LNCAP (cell line): ENCODE measurements around the gene MAGEH1.

Experiments used
- TF ChIP-seq, protein P1 (sequence below): fragments of 450-650 bp; IDR thresholded peaks from 2 replicates; pipeline ENCODE4 v1.5.1; 2017; ENCODE audit warnings: mild to moderate bottlenecking

The MAGEH1 gene, protein sequence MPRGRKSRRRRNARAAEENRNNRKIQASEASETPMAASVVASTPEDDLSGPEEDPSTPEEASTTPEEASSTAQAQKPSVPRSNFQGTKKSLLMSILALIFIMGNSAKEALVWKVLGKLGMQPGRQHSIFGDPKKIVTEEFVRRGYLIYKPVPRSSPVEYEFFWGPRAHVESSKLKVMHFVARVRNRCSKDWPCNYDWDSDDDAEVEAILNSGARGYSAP

DNA sequence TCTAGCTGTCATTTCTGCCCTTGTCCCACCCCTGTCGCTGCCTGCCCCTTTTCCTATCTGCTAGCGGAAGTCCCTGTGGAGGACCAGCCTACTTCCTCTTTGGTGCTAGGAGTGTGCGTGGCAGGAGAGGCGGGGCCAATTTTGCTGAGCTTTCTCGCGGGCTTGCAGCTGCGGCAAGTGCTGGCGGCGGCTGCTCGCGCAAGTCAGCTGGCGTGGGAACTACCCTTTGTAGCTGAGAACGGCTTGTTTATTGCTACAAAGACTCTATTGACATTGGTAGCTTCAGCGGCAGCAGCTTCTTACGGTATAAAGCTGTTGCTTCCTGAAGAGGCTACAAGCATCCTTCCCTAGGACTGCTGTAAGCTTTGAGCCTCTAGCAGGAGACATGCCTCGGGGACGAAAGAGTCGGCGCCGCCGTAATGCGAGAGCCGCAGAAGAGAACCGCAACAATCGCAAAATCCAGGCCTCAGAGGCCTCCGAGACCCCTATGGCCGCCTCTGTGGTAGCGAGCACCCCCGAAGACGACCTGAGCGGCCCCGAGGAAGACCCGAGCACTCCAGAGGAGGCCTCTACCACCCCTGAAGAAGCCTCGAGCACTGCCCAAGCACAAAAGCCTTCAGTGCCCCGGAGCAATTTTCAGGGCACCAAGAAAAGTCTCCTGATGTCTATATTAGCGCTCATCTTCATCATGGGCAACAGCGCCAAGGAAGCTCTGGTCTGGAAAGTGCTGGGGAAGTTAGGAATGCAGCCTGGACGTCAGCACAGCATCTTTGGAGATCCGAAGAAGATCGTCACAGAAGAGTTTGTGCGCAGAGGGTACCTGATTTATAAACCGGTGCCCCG lies at the start of gene MAGEH1:
Gene MAGEH1 (plus strand): TSS at position 138 of the 843 bp plus-strand sequence. CDS start 248 bp downstream, at position 386.
- TF ChIP-seq, protein P1, sequence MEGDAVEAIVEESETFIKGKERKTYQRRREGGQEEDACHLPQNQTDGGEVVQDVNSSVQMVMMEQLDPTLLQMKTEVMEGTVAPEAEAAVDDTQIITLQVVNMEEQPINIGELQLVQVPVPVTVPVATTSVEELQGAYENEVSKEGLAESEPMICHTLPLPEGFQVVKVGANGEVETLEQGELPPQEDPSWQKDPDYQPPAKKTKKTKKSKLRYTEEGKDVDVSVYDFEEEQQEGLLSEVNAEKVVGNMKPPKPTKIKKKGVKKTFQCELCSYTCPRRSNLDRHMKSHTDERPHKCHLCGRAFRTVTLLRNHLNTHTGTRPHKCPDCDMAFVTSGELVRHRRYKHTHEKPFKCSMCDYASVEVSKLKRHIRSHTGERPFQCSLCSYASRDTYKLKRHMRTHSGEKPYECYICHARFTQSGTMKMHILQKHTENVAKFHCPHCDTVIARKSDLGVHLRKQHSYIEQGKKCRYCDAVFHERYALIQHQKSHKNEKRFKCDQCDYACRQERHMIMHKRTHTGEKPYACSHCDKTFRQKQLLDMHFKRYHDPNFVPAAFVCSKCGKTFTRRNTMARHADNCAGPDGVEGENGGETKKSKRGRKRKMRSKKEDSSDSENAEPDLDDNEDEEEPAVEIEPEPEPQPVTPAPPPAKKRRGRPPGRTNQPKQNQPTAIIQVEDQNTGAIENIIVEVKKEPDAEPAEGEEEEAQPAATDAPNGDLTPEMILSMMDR, result no peak

DNA sequence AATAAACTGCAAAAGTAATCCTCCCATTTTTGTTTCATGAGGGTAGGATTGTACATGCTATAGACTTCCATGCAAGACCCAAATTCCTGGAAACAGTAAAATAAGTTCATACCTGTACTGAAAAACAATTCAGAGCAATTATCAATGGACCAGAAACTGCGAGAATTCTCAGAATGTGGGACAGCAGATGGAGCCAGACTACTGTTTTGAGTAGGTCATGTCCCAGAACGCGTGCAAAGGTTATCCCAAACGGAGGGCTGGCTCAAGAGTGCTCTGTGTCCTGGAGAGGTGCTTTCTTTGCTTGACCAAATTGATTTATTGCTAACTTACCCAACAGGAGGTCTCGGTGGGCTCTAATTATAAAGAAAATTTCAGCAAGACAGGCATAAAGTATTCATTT lies 1.7 kb upstream of the MAGEH1 start:
- TF ChIP-seq, protein P1, result peak; percentile 22; the same call in 1 of the 2 replicates

DNA sequence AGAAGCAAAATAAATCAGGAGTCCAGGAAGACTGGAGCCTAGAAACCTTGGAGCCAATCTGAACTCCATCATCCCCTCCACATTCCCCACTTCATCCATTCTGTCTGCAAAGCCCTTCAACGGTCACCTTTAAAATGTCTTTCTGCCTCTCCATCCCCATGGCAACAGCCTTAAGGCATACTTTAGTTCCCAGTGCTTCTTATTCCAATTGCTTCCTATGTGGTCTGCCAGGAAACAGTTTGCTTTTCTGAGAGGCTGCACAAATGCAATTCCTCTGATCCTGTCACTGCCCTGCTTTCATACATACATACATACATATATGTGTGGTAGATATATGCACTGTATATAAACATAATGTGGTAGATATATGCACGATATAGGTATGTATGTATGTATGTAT lies 786 bp upstream of the MAGEH1 start:
- TF ChIP-seq, protein P1, result no peak

DNA sequence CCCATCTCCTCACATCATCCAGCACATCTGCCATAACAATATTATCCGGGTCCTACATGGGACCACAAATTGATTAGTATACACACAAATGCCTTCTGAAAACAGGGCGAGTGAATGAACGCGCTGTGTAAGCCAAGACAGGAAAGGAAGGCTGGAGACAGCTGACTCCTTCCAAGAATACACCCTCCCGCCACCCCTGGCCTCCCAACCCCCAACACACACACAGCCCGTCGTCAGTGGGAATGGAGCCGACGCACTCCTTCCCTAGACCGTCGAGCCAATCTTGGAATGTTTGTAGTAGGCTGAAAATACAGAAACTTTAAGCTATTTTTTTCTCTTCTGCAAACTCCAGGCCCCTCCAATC lies 319 bp upstream of the MAGEH1 start:
- TF ChIP-seq, protein P1, result no peak

- TF ChIP-seq, protein P1, result no peak
These were observed 852 bp downstream of the MAGEH1 start for GRCh38 chrX:55452833-55453124.

GRCh38 chrX:55480390-55481062 lies 28.6 kb downstream of the MAGEH1 start:
- TF ChIP-seq, protein P1, result no peak

- TF ChIP-seq, protein P1, result no peak
These were observed 33.0 kb downstream of the MAGEH1 start for GRCh38 chrX:55484948-55485347.
